PC-3 (cell line): ENCODE measurements around the gene KRT7. TPM values are rescaled to one million over a fixed set of nuclear protein-coding genes. Genes with fewer than 3 reads are reported as not detected.

ENCODE experiments used
- ATAC-seq: fragments of 200-7000 bp; cut with Tn5 transposase; 2 replicates; pipeline ENCODE4 v1.9.1; 2020; ENCODE audit warnings: mild to moderate bottlenecking, moderate library complexity
- BruUV-seq: library from RNA; stranded (reverse); fragments of 400-500 nt; replicated peaks from 2 replicates; lab custom pipeline; 2021; lab: Mats Ljungman, UMichigan
- CTCF ChIA-PET: fragments of 300-600 bp; sonication (Branson Sonifier 250); formaldehyde crosslinking; loops from one replicate; lab custom pipeline; 2022; ENCODE audit warnings: antibody characterized with exemption; lab: Charles Lee
- POLR2A ChIA-PET: fragments of 300-600 bp; sonication (Branson Sonifier 250); formaldehyde crosslinking; loops from one replicate; lab custom pipeline; 2022; ENCODE audit warnings: antibody characterized with exemption; ENCODE audit not compliant: unreplicated experiment; lab: Charles Lee
- DNase-seq: peaks from one replicate; pipeline ENCODE4 v3.0.0-alpha.2; 2015
- H2AFZ ChIP-seq: fragments of 300-600 bp; sonication (generic); 2 replicates; pipeline ENCODE4 v1.6.0; 2016; ENCODE audit warnings: antibody characterized with exemption, low read length
- H3F3A ChIP-seq: fragments of 300-600 bp; sonication (generic); one replicate; pipeline ENCODE4 v1.6.0; 2017; ENCODE audit warnings: antibody characterized with exemption, low read length, control low read depth, mild to moderate bottlenecking; ENCODE audit not compliant: unreplicated experiment
- H3K27ac ChIP-seq: fragments of 300-600 bp; sonication (generic); 2 replicates; pipeline ENCODE4 v1.5.1; 2016; ENCODE audit warnings: mild to moderate bottlenecking, low read length
- H3K27me3 ChIP-seq: fragments of 300-600 bp; sonication (generic); 2 replicates; pipeline ENCODE4 v1.6.1; 2016; ENCODE audit warnings: low read length, mixed read lengths
- H3K36me3 ChIP-seq: fragments of 300-600 bp; sonication (generic); 2 replicates; pipeline ENCODE4 v1.6.1; 2016; ENCODE audit warnings: low read depth, mixed run types, low read length, mixed read lengths
- H3K4me1 ChIP-seq: fragments of 300-600 bp; sonication (generic); 2 replicates; pipeline ENCODE4 v1.5.1; 2016; ENCODE audit warnings: low read length; ENCODE audit not compliant: insufficient read depth
- H3K4me2 ChIP-seq: fragments of 300-600 bp; sonication (generic); 2 replicates; pipeline ENCODE4 v1.6.0; 2016; ENCODE audit warnings: low read length
- H3K4me3 ChIP-seq: fragments of 300-600 bp; sonication (generic); 2 replicates; pipeline ENCODE4 v1.5.1; 2016; ENCODE audit warnings: mild to moderate bottlenecking, low read length, mixed read lengths
- H3K79me2 ChIP-seq: fragments of 300-600 bp; sonication (generic); 2 replicates; pipeline ENCODE4 v1.6.1; 2017; ENCODE audit warnings: low read length, mixed read lengths
- H3K9ac ChIP-seq: fragments of 300-600 bp; sonication (generic); 2 replicates; pipeline ENCODE4 v1.6.0; 2016; ENCODE audit warnings: mild to moderate bottlenecking, low read length
- H3K9me2 ChIP-seq: fragments of 300-600 bp; sonication (generic); replicated peaks from 2 replicates; pipeline ENCODE4 v1.6.1; 2016; ENCODE audit warnings: mixed run types, low read length, mixed read lengths
- H3K9me3 ChIP-seq: fragments of 300-600 bp; sonication (generic); 2 replicates; pipeline ENCODE4 v1.6.1; 2016; ENCODE audit warnings: low read length, mixed read lengths
- H4K20me1 ChIP-seq: fragments of 300-600 bp; sonication (generic); 2 replicates; pipeline ENCODE4 v1.6.1; 2016; ENCODE audit warnings: low read length, mixed read lengths
- CTCF ChIP-seq: fragments of 300-600 bp; sonication (generic); conservative IDR thresholded peaks from 2 replicates; pipeline ENCODE4 v1.5.1; 2017; ENCODE audit warnings: antibody characterized with exemption, low read depth, mild to moderate bottlenecking, low read length
- EZH2 ChIP-seq: fragments of 300-600 bp; sonication (generic); IDR thresholded peaks from one replicate; pipeline ENCODE4 v1.6.1; 2017; ENCODE audit warnings: antibody characterized with exemption, mild to moderate bottlenecking, low read length; ENCODE audit not compliant: unreplicated experiment
- EZH2phosphoT487 ChIP-seq: fragments of 300-600 bp; sonication (generic); IDR thresholded peaks from 2 replicates; pipeline ENCODE4 v1.6.1; 2018; ENCODE audit warnings: mild to moderate bottlenecking, antibody characterized with exemption, low read length, borderline replicate concordance
- intact Hi-C: fragments of 100-400 bp; cut with micrococcal nuclease; formaldehyde crosslinking; loops from 2 replicates; pipeline ENCODE4 v1.9.0; 2023
- total RNA-seq: library from RNA; depleted of rRNA; stranded (reverse); fragments of >200 nt; gene quantifications from 2 replicates; pipeline ENCODE4 v1.2.3, GENCODE V29; 2014

KRT7 gene
- total RNA-seq, 1 experiment from 2014 or later = 2,144 TPM

- H3K4me1 ChIP-seq = peaks cover 98% of the 10 kb centered on the region
- no peak overlapping the region for H2AFZ ChIP-seq
- H3K36me3 ChIP-seq = peaks cover 30% of the 10 kb centered on the region; the same call in 1 of the 2 replicates
- H3K9ac ChIP-seq = no peak overlapping the region
- ChIA-PET CTCF (no interaction called here), POLR2A (no interaction called here)
- no peaks in the 10 kb centered on the region for H3K27me3 ChIP-seq
- no peaks in the 10 kb centered on the region for H4K20me1 ChIP-seq
- DNase-seq (no peak), ATAC-seq (no peak)
- H3K9me3 ChIP-seq = no peaks in the 10 kb centered on the region
- peak overlapping the region; percentile 58 for H3K4me2 ChIP-seq
- H3F3A ChIP-seq = no peaks in the 10 kb centered on the region
- peaks cover 83% of the 10 kb centered on the region for H3K79me2 ChIP-seq
- H3K9me2 ChIP-seq = no peaks in the 10 kb centered on the region
- intact Hi-C loops = no loop called here
- peak overlapping the region; percentile 64 for H3K27ac ChIP-seq
- H3K4me3 ChIP-seq = no peak overlapping the region
- TF ChIP-seq EZH2phosphoT487 = no peak
- no peak for TF ChIP-seq EZH2
- no peak for TF ChIP-seq CTCF
- no TSS peak for BruUV-seq
Measured at GRCh38 chr12:52187206-52187605, 45.8 kb upstream of the KRT7 start.

DNA sequence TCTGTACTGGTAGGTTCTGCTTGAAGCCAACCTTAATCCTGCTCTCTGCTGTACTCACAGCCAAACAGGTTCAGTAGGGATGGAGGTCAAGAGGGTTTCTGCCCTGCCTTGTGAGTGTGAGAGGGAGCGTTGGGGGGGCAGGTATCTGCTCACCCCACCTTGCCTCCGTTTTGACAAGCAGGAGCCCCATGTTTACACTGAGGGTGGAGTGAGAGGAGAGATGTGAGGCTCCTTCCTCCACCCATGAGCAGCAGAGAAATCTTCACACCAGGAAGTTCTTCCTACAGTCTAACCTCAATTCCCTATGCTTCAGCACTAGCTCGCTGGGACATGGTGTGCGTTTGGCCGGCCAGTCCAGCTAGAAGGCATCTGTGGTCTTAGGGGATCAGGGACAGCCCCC, 45.4 kb upstream of the KRT7 start:
- ATAC-seq = no peak
- intact Hi-C loops = no loop called here
- no peaks in the 10 kb centered on the region for H3K9me3 ChIP-seq
- no peak overlapping the region for H3K9ac ChIP-seq
- ChIA-PET CTCF (no interaction called here), POLR2A (no interaction called here)
- no peak for TF ChIP-seq EZH2
- TF ChIP-seq CTCF = no peak
- H4K20me1 ChIP-seq = no peaks in the 10 kb centered on the region
- H3K4me3 ChIP-seq = no peak overlapping the region
- peaks cover 98% of the 10 kb centered on the region for H3K4me1 ChIP-seq
- peak overlapping the region; percentile 58; the same call in 1 of the 2 replicates for H3K4me2 ChIP-seq
- H3K9me2 ChIP-seq = no peaks in the 10 kb centered on the region
- no TSS peak for BruUV-seq
- H3K27me3 ChIP-seq = no peaks in the 10 kb centered on the region
- H2AFZ ChIP-seq = no peak overlapping the region
- H3F3A ChIP-seq = no peaks in the 10 kb centered on the region
- H3K36me3 ChIP-seq = peaks cover 28% of the 10 kb centered on the region; the same call in 1 of the 2 replicates
- peak overlapping the region; percentile 64; the same call in 1 of the 2 replicates for H3K27ac ChIP-seq
- H3K79me2 ChIP-seq = peaks cover 82% of the 10 kb centered on the region
- no peak for DNase-seq

DNA sequence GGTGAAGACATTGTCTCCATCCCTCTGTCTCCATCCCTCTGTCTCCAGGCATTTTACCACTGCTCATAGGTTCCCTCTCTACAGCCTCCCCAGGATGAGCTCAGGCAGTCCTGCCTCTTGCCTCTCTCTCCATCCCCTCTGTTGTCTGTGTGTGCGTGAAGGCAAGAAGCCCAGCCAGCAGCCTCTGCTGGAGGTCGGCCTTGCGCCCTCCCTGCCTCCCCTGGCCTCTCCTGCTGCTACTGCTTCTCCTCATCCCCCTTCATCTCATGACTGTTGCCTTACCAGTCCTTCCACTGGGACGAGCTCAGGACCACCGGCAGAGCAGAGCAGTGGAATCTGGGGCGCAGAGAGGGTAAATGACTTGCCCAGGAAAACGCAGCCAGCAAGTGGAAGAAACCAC, 44.4 kb upstream of the KRT7 start:
- ChIA-PET CTCF (no interaction called here), POLR2A (no interaction called here)
- H3K27ac ChIP-seq = no peak overlapping the region

More for the DNA sequence above, 44.4 kb upstream of the KRT7 start:
- H3K79me2 ChIP-seq = peaks cover 73% of the 10 kb centered on the region
- no peak overlapping the region for H2AFZ ChIP-seq
- intact Hi-C loops = no loop called here
- peak overlapping the region; percentile 58 for H3K4me2 ChIP-seq
- peaks cover 98% of the 10 kb centered on the region for H3K4me1 ChIP-seq
- ATAC-seq (no peak), DNase-seq (no peak)
- H3K4me3 ChIP-seq = no peak overlapping the region
- no peaks in the 10 kb centered on the region for H3K27me3 ChIP-seq
- TF ChIP-seq EZH2phosphoT487 = no peak
- TF ChIP-seq EZH2 = no peak
- TF ChIP-seq CTCF = no peak
- H3K36me3 ChIP-seq = peaks cover 20% of the 10 kb centered on the region; the same call in 1 of the 2 replicates
- no TSS peak for BruUV-seq
- H3K9me3 ChIP-seq = no peaks in the 10 kb centered on the region
- H3K9me2 ChIP-seq = no peaks in the 10 kb centered on the region
- no peaks in the 10 kb centered on the region for H3F3A ChIP-seq
- no peaks in the 10 kb centered on the region for H4K20me1 ChIP-seq
- no peak overlapping the region for H3K9ac ChIP-seq
